T-helper 17 cell (primary cell): ENCODE results near the gene PPP1R12B. TPM values are rescaled to one million over a fixed set of nuclear protein-coding genes. Genes with fewer than 3 reads are reported as not detected.
"Not testable (repeated sequence)": the region's sequence is repeated elsewhere in the genome, so short reads cannot be mapped to it uniquely, and the experiment has no call there.

Experiments used
- ATAC-seq: fragments of 150-1000 bp; cut with Tn5 transposase; 2 replicates; pipeline ENCODE4 v1.10.0; 2021; ENCODE audit warnings: mild to moderate bottlenecking, moderate library complexity
- DNase-seq, 3 donors: peaks; one replicate each; pipeline versions ENCODE4 v3.0.0 to v3.0.0-alpha.2; 2020 to 2021
- H3K9me3 ChIP-seq: one replicate; pipeline ENCODE4 v1.7.0; 2013; ENCODE audit warnings: low read length, mild to moderate bottlenecking; ENCODE audit not compliant: control insufficient read depth, poor library complexity, severe bottlenecking
- H3K27ac Mint-ChIP-seq: one replicate; pipeline ENCODE4 v1.8.0; 2022; ENCODE audit warnings: mild to moderate bottlenecking, moderate library complexity, mixed read lengths
- H3K27me3 Mint-ChIP-seq: one replicate; pipeline ENCODE4 v1.8.0; 2022; ENCODE audit warnings: mixed read lengths
- H3K36me3 Mint-ChIP-seq: one replicate; pipeline ENCODE4 v1.8.0; 2022; ENCODE audit warnings: low read depth, mixed read lengths
- H3K4me1 Mint-ChIP-seq: one replicate; pipeline ENCODE4 v1.8.0; 2022; ENCODE audit warnings: mild to moderate bottlenecking, mixed read lengths
- H3K4me3 Mint-ChIP-seq: one replicate; pipeline ENCODE4 v1.8.0; 2022; ENCODE audit warnings: mild to moderate bottlenecking, moderate library complexity, mixed read lengths
- total RNA-seq, 4 donors: library from RNA in 2 of 4; stranded (reverse) in 2 of 4; gene quantifications; one replicate each; pipeline ENCODE4 v1.2.3 and lab custom pipeline; 2022 to 2026

Gene PPP1R12B
- total RNA-seq, 2 donors from 2014 or later = 28.6 to 30.4 TPM

DNA sequence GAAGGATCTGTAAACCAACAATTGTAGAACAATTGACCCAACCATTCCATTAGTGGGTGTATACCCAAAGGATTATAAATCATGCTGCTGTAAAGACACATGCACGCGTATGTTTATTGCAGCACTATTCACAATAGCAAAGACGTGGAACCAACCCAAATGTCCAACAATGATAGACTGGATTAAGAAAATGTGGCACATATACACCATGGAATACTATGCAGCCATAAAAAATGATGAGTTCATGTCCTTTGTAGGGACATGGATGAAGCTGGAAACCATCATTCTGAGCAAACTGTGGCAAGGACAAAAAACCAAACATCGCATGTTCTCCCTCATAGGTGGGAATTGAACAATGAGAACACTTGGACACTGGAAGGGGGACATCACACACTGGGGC lies 33.4 kb downstream of the PPP1R12B start:
- H3K27ac Mint-ChIP-seq, DNase-seq, ATAC-seq, H3K9me3 ChIP-seq, H3K36me3 Mint-ChIP-seq, H3K4me3 Mint-ChIP-seq, H3K27me3 Mint-ChIP-seq: not testable (repeated sequence)
- peaks cover 23% of the 10 kb centered on the region for H3K4me1 Mint-ChIP-seq

DNA sequence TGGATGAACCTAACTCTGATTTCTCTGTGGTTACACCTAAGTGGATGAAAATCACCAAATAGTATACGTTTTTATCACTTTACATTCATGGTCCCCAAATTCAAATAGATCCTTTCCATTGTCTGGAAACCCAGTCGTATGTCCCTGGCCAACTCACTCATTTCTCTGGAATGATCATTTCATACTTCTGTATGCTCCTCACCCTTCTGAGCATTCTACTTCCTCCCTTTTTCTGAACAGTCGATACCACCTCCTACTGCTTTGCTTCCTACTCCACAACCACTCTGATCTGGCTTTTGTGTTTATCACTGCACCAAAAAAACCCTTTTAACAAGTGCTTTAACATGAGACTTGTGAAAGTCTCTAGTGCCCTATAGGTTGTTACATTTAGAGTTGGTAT lies 47.3 kb downstream of the PPP1R12B start:
- not testable (repeated sequence) for H3K36me3 Mint-ChIP-seq, DNase-seq, H3K9me3 ChIP-seq, H3K27me3 Mint-ChIP-seq, ATAC-seq, H3K4me3 Mint-ChIP-seq, H3K27ac Mint-ChIP-seq
- H3K4me1 Mint-ChIP-seq = peaks cover 16% of the 10 kb centered on the region

DNA sequence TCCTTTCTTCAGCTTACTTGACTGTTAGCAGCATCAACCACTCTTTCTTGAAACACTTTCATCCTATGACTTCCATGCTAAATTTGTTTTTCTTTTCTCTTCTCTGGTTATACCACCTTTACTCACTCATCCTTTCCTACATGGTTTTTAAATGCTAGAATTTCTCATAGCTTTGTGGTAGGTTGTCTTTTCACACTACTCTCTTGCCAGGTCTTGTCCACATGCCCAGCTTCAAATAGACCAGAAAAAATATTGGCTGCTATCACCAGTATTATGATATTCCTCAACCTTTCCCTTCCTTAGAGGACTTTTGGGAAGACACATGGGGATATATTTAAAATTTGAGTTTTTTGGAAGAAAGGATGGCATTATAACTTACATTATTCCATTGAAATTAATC lies 48.8 kb downstream of the PPP1R12B start:
- Mint-ChIP-seq H3K27ac (no peak overlapping the region), H3K27me3 (no peaks in the 10 kb centered on the region), H3K4me1 (peaks cover 23% of the 10 kb centered on the region), H3K36me3 (no peaks in the 10 kb centered on the region), H3K4me3 (no peak overlapping the region)
- ATAC-seq (no peak), DNase-seq (no peak)
- no peaks in the 10 kb centered on the region for H3K9me3 ChIP-seq

DNA sequence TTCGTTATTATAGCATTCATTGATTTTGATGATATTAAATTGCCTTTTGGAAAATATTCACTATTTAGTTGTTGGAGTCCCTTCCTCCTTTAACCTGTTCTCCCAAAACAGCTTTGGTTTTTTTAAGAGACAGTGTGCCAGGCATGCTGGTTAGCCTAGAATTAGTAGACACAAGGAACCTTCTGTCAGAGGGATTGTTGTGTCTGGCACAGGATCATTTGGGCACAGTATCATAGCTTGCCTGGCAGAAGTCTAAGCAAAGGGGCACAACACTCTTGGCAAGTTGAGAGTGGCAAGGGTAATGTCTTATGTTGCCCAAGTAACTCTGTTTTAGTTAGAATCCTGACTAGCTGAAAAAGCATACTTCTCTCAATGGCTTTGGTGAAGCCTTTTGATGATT lies 49.9 kb downstream of the PPP1R12B start:
- H3K27me3 Mint-ChIP-seq, H3K4me3 Mint-ChIP-seq, ATAC-seq, H3K9me3 ChIP-seq, DNase-seq, H3K36me3 Mint-ChIP-seq: not testable (repeated sequence)
- Mint-ChIP-seq H3K4me1 (peaks cover 23% of the 10 kb centered on the region), H3K27ac (peak overlapping the region; percentile 63)

DNA sequence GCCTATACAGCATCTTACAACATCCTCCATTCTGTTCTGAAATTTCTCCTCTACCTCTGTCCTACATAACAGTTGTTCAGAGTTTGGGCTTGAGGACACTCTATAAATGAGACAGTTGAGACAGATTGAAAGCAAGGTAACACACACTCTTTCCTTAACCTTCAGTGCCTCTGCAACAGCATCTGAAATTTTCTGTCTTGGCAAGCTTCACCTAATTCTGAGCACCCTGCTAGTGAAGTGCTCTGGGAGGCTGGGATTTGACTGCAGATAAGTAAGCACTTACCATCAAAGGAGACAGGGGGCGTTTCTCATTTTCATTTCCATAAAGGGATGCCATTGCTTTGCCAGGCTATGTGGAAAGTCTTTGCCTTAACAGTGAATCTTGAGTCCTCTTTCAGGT lies 53.3 kb downstream of the PPP1R12B start:
- H3K4me3 Mint-ChIP-seq, H3K27ac Mint-ChIP-seq: not testable (repeated sequence)

DNA sequence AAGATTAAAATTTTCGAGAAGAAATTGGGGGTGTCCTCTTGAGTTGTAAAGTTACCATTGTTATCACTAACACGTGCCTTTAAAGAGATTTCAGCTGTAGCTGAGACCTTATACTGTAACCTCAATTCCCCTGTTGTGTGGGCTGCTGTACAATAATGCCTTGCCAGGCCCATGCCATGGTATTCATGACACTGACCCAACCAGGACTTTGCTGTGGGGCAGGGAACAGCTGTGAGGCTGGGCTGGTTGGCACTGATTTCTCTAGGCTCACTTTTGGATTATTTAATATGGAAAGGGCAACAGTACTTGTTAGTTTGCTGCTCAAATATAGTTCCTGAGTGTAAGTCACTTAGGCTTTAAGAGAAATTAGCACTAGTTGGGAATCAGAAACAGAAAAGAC lies 54.9 kb downstream of the PPP1R12B start:
- not testable (repeated sequence) for H3K27me3 Mint-ChIP-seq, DNase-seq, H3K4me3 Mint-ChIP-seq, H3K27ac Mint-ChIP-seq, ATAC-seq, H3K9me3 ChIP-seq, H3K36me3 Mint-ChIP-seq
- peaks cover 12% of the 10 kb centered on the region for H3K4me1 Mint-ChIP-seq

More for the DNA sequence above, 53.3 kb downstream of the PPP1R12B start:
- H3K4me1 Mint-ChIP-seq = peaks cover 18% of the 10 kb centered on the region
- ATAC-seq, H3K9me3 ChIP-seq, DNase-seq, H3K36me3 Mint-ChIP-seq, H3K27me3 Mint-ChIP-seq: not testable (repeated sequence)

DNA sequence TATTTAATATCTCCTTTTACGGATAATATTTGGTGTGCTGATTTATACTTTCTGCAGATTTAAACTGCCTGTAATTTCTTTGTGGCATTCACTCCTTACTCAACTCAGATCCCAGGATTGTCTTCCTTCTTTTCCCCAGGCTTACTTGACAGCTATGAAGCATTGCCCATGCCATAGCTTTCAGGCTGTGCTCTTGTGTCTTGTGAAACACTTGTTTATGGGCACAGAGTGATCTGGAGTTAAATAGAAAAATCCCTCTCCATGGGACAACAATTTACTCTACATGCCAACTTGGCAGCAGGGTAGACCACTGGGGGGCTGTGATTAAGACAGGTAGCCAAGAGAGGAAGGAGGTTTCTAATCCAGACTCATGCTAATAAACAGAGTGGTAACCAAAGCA lies 57.4 kb downstream of the PPP1R12B start:
- ATAC-seq = no peak

DNA sequence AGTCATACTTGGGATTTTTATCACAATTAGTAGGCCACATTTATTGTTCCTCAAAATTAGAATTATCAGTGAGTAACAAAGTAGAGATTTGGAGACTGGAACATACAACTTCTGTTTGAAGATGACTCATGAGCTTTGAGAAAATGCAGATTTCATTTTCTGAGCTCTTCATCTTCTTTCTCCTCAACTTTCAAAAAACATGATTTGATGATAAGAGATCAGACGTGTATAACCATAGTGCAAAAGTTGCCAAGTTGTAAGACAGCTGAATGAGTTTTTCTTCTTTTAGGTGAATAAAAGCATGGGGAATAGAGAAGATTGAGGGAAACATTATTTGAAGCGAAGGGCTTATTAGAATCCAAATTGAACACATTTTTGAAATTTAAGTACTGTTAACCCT lies 58.4 kb downstream of the PPP1R12B start:
- H3K36me3 Mint-ChIP-seq, H3K27ac Mint-ChIP-seq, H3K4me3 Mint-ChIP-seq, ATAC-seq, DNase-seq, H3K27me3 Mint-ChIP-seq, H3K4me1 Mint-ChIP-seq, H3K9me3 ChIP-seq: not testable (repeated sequence)

More for the DNA sequence above, 57.4 kb downstream of the PPP1R12B start:
- H3K9me3 ChIP-seq = no peaks in the 10 kb centered on the region
- peaks cover 12% of the 10 kb centered on the region for H3K4me1 Mint-ChIP-seq
- no peaks in the 10 kb centered on the region for H3K27me3 Mint-ChIP-seq
- H3K4me3 Mint-ChIP-seq = no peak overlapping the region
- H3K36me3 Mint-ChIP-seq = no peaks in the 10 kb centered on the region
- no peak overlapping the region for H3K27ac Mint-ChIP-seq
- DNase-seq = no peak

DNA sequence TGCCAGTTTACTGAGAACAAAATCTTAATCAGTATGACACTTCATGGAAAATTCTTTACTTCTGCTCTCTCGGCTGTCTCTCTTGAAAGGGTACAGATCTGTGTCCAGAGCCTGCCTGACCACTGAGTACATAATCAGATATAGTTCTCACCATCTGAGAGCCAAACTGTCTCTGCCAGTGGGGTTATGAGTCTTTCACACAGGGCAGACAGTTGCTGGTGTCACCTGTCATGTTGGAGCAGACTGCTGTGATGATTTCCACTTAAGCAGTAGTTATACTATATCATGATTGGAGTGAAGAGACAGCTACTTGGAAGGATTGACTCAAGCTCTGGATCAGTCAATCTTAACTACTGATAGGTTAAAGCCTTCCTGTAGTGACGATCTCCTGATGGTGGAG lies 58.9 kb downstream of the PPP1R12B start:
- not testable (repeated sequence) for ATAC-seq, H3K9me3 ChIP-seq, H3K4me1 Mint-ChIP-seq, H3K4me3 Mint-ChIP-seq, H3K36me3 Mint-ChIP-seq, DNase-seq, H3K27ac Mint-ChIP-seq, H3K27me3 Mint-ChIP-seq

DNA sequence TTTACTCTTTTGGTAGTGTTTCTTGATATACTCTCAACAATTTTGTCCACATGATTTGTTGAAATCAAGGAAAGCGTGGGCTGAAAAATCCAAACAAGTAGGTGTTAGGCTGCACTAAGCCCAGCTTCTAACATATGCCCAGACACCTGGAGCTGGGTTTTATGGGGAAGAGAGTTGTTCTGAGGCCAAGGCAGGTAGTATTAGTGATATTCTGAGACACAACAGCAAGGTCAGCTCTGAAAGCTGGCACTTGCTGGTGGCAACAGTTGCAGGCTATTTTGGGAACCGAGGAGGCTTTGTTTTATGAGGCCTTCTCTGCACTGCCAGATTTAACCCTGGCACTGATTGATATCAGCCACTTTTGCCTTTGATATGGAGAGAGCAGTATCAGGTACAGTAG lies 61.8 kb downstream of the PPP1R12B start:
- H3K27me3 Mint-ChIP-seq, DNase-seq, H3K36me3 Mint-ChIP-seq, H3K4me3 Mint-ChIP-seq, H3K27ac Mint-ChIP-seq, ATAC-seq, H3K9me3 ChIP-seq, H3K4me1 Mint-ChIP-seq: not testable (repeated sequence)

DNA sequence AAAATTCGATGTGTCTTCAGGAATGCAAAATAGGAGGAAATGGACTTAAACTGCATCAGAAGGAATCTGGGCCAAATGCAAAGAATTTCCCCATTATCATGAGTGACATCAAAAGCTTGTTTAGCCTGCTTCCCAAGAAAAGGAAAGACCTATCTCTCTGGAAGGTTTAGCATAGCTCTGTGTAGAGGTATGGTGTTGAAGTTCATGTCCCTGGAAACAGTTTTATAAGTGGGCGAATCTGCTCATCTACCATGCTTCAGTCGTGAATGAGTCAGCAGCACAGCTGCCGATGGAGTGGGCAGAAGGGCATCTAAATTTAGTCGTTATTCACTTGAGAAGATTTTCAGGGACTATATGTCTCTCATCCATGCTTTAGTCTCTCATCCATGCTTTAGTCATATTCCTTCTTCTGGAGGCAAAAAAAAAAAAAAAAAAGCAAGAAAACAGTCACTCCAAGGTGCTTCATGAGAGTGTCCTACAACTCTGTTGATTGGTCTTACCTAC lies 62.4 kb downstream of the PPP1R12B start:
- H3K9me3 ChIP-seq, H3K4me1 Mint-ChIP-seq, H3K27me3 Mint-ChIP-seq, H3K36me3 Mint-ChIP-seq, DNase-seq, H3K27ac Mint-ChIP-seq, H3K4me3 Mint-ChIP-seq, ATAC-seq: not testable (repeated sequence)

DNA sequence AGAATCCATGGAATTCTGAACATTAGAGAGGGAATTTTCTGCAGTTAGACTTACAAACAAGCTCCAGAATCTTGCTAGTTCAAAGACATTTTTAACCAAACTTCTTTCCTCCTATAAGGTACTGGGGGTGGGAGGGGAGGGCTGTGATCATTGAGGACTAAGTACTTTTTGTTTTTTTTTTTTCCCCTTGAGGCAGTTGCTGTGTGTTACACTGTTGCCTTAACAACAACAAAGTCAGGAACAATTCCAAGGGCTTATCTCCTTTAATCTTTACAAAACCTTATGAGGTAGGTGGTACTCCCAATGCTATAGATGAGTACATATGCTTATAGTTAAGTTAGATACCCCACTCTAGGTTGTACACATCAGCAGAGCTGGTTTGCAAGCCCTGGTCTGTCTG lies 62.9 kb downstream of the PPP1R12B start:
- Mint-ChIP-seq H3K27me3 (no peaks in the 10 kb centered on the region), H3K27ac (no peak overlapping the region)
- no peak for ATAC-seq

DNA sequence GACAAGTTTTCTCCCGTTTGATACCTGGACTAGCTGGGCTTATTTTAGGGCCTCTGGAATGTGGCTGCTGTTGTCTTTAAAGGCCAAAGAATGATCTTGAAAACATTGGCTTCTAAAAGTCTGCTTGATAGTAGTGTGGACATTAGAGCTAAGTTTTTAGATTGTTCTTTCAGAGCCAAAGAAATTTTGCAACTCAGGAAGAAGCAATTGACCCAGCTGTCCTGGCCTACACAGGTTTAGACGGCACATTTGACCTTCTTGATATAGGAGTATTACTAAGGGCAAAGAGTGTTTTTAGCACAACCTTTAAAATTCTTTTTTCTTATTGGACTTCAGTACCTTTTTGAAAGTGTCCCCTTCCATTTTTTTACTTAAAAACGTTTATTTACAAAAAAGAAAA lies 63.9 kb downstream of the PPP1R12B start:
- H3K4me1 Mint-ChIP-seq, H3K4me3 Mint-ChIP-seq, ATAC-seq, DNase-seq, H3K9me3 ChIP-seq, H3K27ac Mint-ChIP-seq, H3K36me3 Mint-ChIP-seq, H3K27me3 Mint-ChIP-seq: not testable (repeated sequence)

More for the DNA sequence above, 62.9 kb downstream of the PPP1R12B start:
- no peak overlapping the region for H3K4me3 Mint-ChIP-seq
- no peak for DNase-seq
- no peaks in the 10 kb centered on the region for H3K9me3 ChIP-seq
- H3K36me3 Mint-ChIP-seq = no peaks in the 10 kb centered on the region
- no peaks in the 10 kb centered on the region for H3K4me1 Mint-ChIP-seq

DNA sequence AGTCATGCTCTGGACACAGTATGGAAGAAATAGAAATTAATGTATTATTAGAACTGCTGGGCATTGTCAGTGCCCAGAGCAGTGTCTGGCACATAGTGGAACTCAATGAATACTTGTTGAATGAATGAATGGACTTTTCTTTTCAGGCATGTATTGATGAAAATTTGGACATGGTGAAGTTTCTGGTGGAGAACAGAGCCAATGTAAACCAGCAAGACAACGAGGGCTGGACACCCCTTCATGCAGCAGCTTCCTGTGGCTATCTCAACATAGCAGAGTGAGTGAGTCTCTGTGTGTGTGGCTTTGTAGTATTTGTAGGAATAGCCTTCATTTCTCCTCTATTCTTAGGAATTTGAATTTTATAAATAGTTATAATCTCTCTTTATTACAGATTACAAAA lies 68.1 kb downstream of the PPP1R12B start:
- H3K27ac Mint-ChIP-seq = peak overlapping the region; percentile 32
- peaks cover 3% of the 10 kb centered on the region for H3K36me3 Mint-ChIP-seq
- ATAC-seq (no peak), DNase-seq (no peak)
- peaks cover 5% of the 10 kb centered on the region for H3K4me1 Mint-ChIP-seq
- H3K4me3 Mint-ChIP-seq = no peak overlapping the region
- no peaks in the 10 kb centered on the region for H3K9me3 ChIP-seq
- no peaks in the 10 kb centered on the region for H3K27me3 Mint-ChIP-seq
